Esophagus mucosa (tissue), 1 donor: ENCODE data around the gene ZAP70. TPM values are rescaled to one million over a fixed set of nuclear protein-coding genes. Genes with fewer than 3 reads are reported as not detected.

Experiments used
- ATAC-seq: fragments of 200-7000 bp; cut with Tn5 transposase; one replicate; pipeline ENCODE4 v1.9.1; 2020
- total RNA-seq: library from RNA; stranded (reverse); gene quantifications from one replicate; pipeline ENCODE4 v1.2.4, GENCODE V29; 2023
- donor health status: DM: yes; HTN: yes; CAD: no.

Gene ZAP70
- total RNA-seq, 1 donor from 2014 or later: 0.76 TPM

DNA sequence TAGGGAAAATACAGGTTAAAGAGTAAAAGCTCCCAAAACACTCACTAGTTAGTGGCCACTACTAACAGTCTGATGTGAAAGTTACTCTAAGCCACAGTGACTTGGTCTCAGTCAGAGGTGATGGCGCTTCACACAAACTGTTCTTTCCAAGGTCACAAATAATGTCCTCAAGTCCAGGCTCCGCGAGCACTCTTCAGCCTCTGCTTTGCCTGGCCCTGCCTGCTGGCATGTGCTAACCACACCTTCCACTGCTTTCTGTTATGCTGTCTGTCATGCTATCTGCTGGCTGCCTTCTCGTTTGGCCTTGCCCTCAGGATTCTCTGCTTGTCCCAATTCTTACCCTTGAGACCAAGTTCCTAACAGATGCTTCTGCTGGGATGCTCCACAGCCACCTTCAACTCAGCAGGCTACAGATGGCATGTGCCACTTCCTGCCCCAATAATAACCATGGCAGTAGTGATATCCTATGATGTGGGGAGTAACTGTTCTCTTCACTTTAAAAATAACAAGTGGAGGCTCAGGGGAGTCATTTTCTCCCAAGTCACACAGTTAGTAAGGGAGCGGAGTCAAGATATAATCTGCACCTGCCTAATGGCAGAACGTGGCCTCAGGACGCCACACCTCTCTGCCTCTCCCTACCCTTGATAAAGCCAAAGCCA, 75.7 kb downstream of the ZAP70 start:
- ATAC-seq: no peak

Other genes with a start within 250 kb of the ZAP70 start
- gene ANKRD36B, start 123.7 kb upstream of the ZAP70 start, total RNA-seq: 5.4 TPM
- gene COX5B, start 67.5 kb upstream of the ZAP70 start, total RNA-seq: 302 TPM
- gene ACTR1B, start 49.5 kb upstream of the ZAP70 start, total RNA-seq: 40.3 TPM
- gene C2orf92, start 43.9 kb upstream of the ZAP70 start, total RNA-seq: 1.7 TPM